ENCODE results near the gene OGFRL1.

DNA sequence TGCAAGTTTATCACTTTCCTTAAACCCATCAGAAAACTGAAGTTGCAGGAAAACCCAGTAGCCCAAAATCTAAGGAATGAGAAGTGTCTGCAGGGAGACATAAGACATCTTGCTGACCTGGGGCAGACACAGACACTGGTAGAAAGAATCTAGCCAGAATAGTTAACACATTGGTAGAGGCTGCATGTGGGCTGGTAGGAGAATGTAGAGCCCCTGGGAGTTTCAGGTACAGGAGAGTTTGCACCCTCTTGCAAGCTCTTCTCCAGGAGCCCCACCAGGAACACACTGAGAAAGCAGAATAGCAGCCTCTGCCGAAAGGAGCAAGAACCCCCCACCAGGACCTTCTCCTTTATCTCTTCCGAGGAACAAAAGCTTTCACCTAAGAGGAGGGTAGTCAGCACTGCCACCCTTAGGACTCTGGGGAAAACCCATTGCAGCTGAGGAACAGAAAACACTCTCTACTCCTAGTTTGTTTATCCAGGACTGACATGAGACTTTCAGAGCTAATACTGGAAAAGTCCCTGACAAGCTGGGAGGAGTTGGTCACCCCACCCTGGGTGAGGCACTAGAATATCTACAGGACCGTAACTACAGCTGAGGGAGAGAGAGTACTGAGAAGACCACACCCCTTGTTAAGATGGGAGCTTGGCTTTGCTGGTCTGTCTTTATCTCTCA, 10.5 kb upstream of the OGFRL1 start:
- TF ChIP-seq CEBPB (IDR thresholded peaks at IDR 0.05; ENCODE audit: low read depth, low read length) (no peak), RFX5 (IDR thresholded peaks at IDR 0.05; ENCODE audit: low read depth, low read length) (no peak), SMC3 (IDR thresholded peaks at IDR 0.05; ENCODE audit: low read depth, low read length) (no peak), MAZ (IDR thresholded peaks at IDR 0.05; ENCODE audit: borderline replicate concordance, low read depth, low read length) (no peak), RAD21 (IDR thresholded peaks at IDR 0.05; ENCODE audit: low read length) (no peak), FOS (IDR thresholded peaks at IDR 0.05; ENCODE audit: low read depth, low read length) (no peak)
- TF ChIP-seq, protein P1, sequence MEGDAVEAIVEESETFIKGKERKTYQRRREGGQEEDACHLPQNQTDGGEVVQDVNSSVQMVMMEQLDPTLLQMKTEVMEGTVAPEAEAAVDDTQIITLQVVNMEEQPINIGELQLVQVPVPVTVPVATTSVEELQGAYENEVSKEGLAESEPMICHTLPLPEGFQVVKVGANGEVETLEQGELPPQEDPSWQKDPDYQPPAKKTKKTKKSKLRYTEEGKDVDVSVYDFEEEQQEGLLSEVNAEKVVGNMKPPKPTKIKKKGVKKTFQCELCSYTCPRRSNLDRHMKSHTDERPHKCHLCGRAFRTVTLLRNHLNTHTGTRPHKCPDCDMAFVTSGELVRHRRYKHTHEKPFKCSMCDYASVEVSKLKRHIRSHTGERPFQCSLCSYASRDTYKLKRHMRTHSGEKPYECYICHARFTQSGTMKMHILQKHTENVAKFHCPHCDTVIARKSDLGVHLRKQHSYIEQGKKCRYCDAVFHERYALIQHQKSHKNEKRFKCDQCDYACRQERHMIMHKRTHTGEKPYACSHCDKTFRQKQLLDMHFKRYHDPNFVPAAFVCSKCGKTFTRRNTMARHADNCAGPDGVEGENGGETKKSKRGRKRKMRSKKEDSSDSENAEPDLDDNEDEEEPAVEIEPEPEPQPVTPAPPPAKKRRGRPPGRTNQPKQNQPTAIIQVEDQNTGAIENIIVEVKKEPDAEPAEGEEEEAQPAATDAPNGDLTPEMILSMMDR (conservative IDR thresholded peaks at IDR 0.05; ENCODE audit: low read depth, low read length), result no peak
